ENCODE data around the gene NWD2.

GRCh38 chr4:37223732-37224131, 20.8 kb upstream of the NWD2 start:
- TF ChIP-seq ZZZ3 (IDR thresholded peaks at IDR 0.05; ENCODE audit: control insufficient read depth, insufficient read length, low read depth) (no peak), CTCF (IDR thresholded peaks at IDR 0.05 in 2 of 3, conservative IDR thresholded peaks at IDR 0.05 in 1 of 3; ENCODE audit: control insufficient read depth in 2 of 3, extremely low read depth in 1 of 3, insufficient read depth in 1 of 3, low read depth in 3 of 3, low read length in 3 of 3) (no peak), POLR2A (IDR thresholded peaks at IDR 0.05; ENCODE audit: low read depth, low read length) (no peak), EZH2 (IDR thresholded peaks at IDR 0.05; ENCODE audit: borderline replicate concordance, control insufficient read depth, low read depth, low read length) (no peak), RBBP5 (conservative IDR thresholded peaks at IDR 0.05) (no peak), USF2 (IDR thresholded peaks at IDR 0.05; ENCODE audit: borderline replicate concordance, low read depth, low read length) (no peak), RELA (IDR thresholded peaks at IDR 0.05; ENCODE audit: borderline replicate concordance, partially characterized antibody) (no peak), SRF (IDR thresholded peaks at IDR 0.05; ENCODE audit: low read depth in 2 of 2, low read length in 2 of 2) (no peak), ATF7 (IDR thresholded peaks at IDR 0.05; ENCODE audit: low read depth) (no peak), JUND (IDR thresholded peaks at IDR 0.05; ENCODE audit: low read depth, low read length) (no peak), CBX3 (IDR thresholded peaks at IDR 0.05; ENCODE audit: borderline replicate concordance, low read depth) (no peak), REST (IDR thresholded peaks at IDR 0.05; ENCODE audit: low read depth, low read length) (no peak), NFYB (IDR thresholded peaks at IDR 0.05; ENCODE audit: insufficient read depth, low read depth, low read length) (no peak), RFX5 (IDR thresholded peaks at IDR 0.05; ENCODE audit: low read depth, low read length) (no peak)
